Measurements from ENCODE around the gene SMURF1.

GRCh38 chr7:99112979-99113378 is 30.9 kb downstream of the SMURF1 start:
- TF ChIP-seq SMC3 (conservative IDR thresholded peaks at IDR 0.05; ENCODE audit: poor library complexity) (no peak), CTCF (IDR thresholded peaks at IDR 0.05; ENCODE audit: poor library complexity, severe bottlenecking) (no peak), EZH2 (IDR thresholded peaks at IDR 0.05; ENCODE audit: borderline replicate concordance, insufficient read depth, low read length, poor library complexity, severe bottlenecking) (no peak), POLR2AphosphoS5 (IDR thresholded peaks at IDR 0.05) (no peak), REST (IDR thresholded peaks at IDR 0.05; ENCODE audit: borderline replicate concordance) (no peak), RAD21 (conservative IDR thresholded peaks at IDR 0.05) (no peak), TAF1 (IDR thresholded peaks at IDR 0.05; ENCODE audit: low read depth) (no peak), EP300 (conservative IDR thresholded peaks at IDR 0.05; ENCODE audit: poor library complexity, severe bottlenecking) (no peak), MXI1 (conservative IDR thresholded peaks at IDR 0.05; ENCODE audit: poor library complexity, severe bottlenecking) (no peak)
